Right atrium auricular region (tissue), 2 donors: ENCODE data around the gene BTNL3. TPM values are rescaled to one million over a fixed set of nuclear protein-coding genes. Genes with fewer than 3 reads are reported as not detected.

ENCODE experiments used
- DNase-seq: peaks from one replicate; pipeline ENCODE4 v3.0.0-alpha.2; 2019; ENCODE audit warnings: low spot score
- H3K27ac ChIP-seq, 2 donors: fragments of 200-600 bp; sonication (generic); 1 replicate in 1 of 2; 2 replicates in 1 of 2; pipeline ENCODE4 v1.5.1; 2016 to 2019
- H3K27me3 ChIP-seq, 2 donors: fragments of 200-600 bp; sonication (generic); one replicate each; pipeline versions ENCODE4 v1.5.1 to v1.6.0; 2017 to 2019
- H3K36me3 ChIP-seq: fragments of 200-600 bp; sonication (generic); one replicate; pipeline ENCODE4 v1.5.1; 2016
- H3K4me1 ChIP-seq, 2 donors: fragments of 200-600 bp; sonication (generic); one replicate each; pipeline versions ENCODE4 v1.5.1 to v1.6.0; 2017 to 2019
- H3K4me3 ChIP-seq, 2 donors: fragments of 200-600 bp; sonication (generic); 1 replicate in 1 of 2; 2 replicates in 1 of 2; pipeline ENCODE4 v1.5.1; 2017 to 2019; ENCODE audit warnings: mild to moderate bottlenecking in 1 of 2, moderate library complexity in 1 of 2
- H3K9me3 ChIP-seq, 2 donors: fragments of 200-600 bp; sonication (generic); one replicate each; pipeline ENCODE4 v1.5.1; 2019
- CTCF ChIP-seq, 2 donors: fragments of 200-600 bp; sonication (generic); IDR thresholded peaks; one replicate each; pipeline ENCODE4 v1.5.1; 2019; ENCODE audit warnings: antibody characterized with exemption in 2 of 2
- total RNA-seq, 2 donors: library from RNA; depleted of rRNA; stranded (reverse); fragments of >200 nt; gene quantifications; one replicate each; pipeline ENCODE4 v1.1.0, GENCODE V29; 2016

Gene BTNL3
- total RNA-seq, 2 donors from 2014 or later, result not detected

- H3K27ac ChIP-seq, result no peak overlapping the region
- H3K4me3 ChIP-seq, result no peak overlapping the region
- TF ChIP-seq CTCF (IDR thresholded peaks at IDR 0.05), result no peak
These were observed 38.9 kb downstream of the BTNL3 start for GRCh38 chr5:181027452-181028031.

GRCh38 chr5:181028032-181028819 is 39.6 kb downstream of the BTNL3 start:
- DNase-seq, result no peak
- Histone ChIP-seq H3K4me3 (no peak overlapping the region), H3K4me1 (no peaks in the 10 kb centered on the region), H3K27ac (no peak overlapping the region), H3K27me3 (no peaks in the 10 kb centered on the region), H3K36me3 (no peaks in the 10 kb centered on the region), H3K9me3 (peaks cover 0 to 12% of the 10 kb centered on the region in 2 donors)
- TF ChIP-seq CTCF (IDR thresholded peaks at IDR 0.05), result no peak

More at GRCh38 chr5:181027452-181028031, 38.9 kb downstream of the BTNL3 start:
- peaks cover 0 to 19% of the 10 kb centered on the region in 2 donors for H3K9me3 ChIP-seq
- no peaks in the 10 kb centered on the region for H3K4me1 ChIP-seq
- no peaks in the 10 kb centered on the region for H3K36me3 ChIP-seq
- no peak for DNase-seq
- no peaks in the 10 kb centered on the region for H3K27me3 ChIP-seq

GRCh38 chr5:181031716-181032115 is 43.1 kb downstream of the BTNL3 start:
- DNase-seq, result no peak
- H3K27ac ChIP-seq, result no peak overlapping the region
- no peak overlapping the region for H3K4me3 ChIP-seq
- no peaks in the 10 kb centered on the region for H3K4me1 ChIP-seq
- H3K27me3 ChIP-seq, result no peaks in the 10 kb centered on the region
- H3K36me3 ChIP-seq, result no peaks in the 10 kb centered on the region
- TF ChIP-seq CTCF (IDR thresholded peaks at IDR 0.05), result no peak
- no peaks in the 10 kb centered on the region for H3K9me3 ChIP-seq

GRCh38 chr5:181035991-181036815 is 47.6 kb downstream of the BTNL3 start:
- Histone ChIP-seq H3K27ac (no peak overlapping the region), H3K4me1 (no peaks in the 10 kb centered on the region), H3K9me3 (no peaks in the 10 kb centered on the region), H3K4me3 (no peak overlapping the region), H3K36me3 (no peaks in the 10 kb centered on the region), H3K27me3 (no peaks in the 10 kb centered on the region)
- no peak for TF ChIP-seq CTCF (IDR thresholded peaks at IDR 0.05)
- peak; percentile 44 for DNase-seq

- DNase-seq, result no peak
- no peaks in the 10 kb centered on the region for H3K9me3 ChIP-seq
- H3K4me1 ChIP-seq, result no peaks in the 10 kb centered on the region
- no peaks in the 10 kb centered on the region for H3K27me3 ChIP-seq
- TF ChIP-seq CTCF (IDR thresholded peaks at IDR 0.05), result no peak
- no peak overlapping the region for H3K4me3 ChIP-seq
- no peaks in the 10 kb centered on the region for H3K36me3 ChIP-seq
- no peak overlapping the region for H3K27ac ChIP-seq
These were observed 48.2 kb downstream of the BTNL3 start for GRCh38 chr5:181036816-181037364.
